ENCODE results near the gene ZFP91. TPM values are rescaled to one million over a fixed set of nuclear protein-coding genes. Genes with fewer than 3 reads are reported as not detected.

The ZFP91 gene
- total and polyA plus RNA-seq, 9 of the 15 experiments (the other 6 are each of a cell fraction or from before 2014, with no cell fraction given), result 17.6 to 58.3 (median 34.0) TPM

DNA sequence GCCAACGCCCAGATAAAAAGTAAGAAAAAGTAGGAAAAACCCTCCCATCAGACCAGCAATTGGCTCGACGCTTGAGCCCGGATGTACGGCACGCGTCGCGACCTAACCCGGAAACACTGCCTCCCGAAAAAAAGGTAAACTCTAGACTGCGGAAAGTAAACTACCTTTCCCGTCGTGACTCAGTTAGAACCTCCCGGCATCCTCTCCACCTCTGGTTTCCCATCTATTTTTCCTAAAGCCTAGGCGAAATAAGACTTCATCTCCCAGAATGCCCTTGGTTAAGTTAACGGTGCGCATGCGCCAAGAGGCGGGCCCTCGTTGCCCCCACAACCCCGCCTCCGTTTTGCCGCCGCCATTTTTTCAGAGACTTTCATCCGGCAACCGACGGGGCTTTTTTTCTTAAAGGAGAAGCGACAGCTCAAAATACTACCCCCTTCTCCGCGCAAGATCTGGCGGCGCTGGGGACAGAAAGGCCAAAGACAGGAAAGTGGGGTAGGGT lies 678 bp upstream of the ZFP91 start (continued):
- TF ChIP-seq ZNF277 (CRISPR knock-in tag; IDR thresholded peaks at IDR 0.05; ENCODE audit: borderline replicate concordance) (no peak), TOE1 (IDR thresholded peaks at IDR 0.05; ENCODE audit: borderline replicate concordance) (peak; percentile 80; the same call in 1 of the 2 replicates), TOE1 (CRISPR knock-in tag; IDR thresholded peaks at IDR 0.05; ENCODE audit: borderline replicate concordance, low read depth) (no peak), FUS (optimal IDR thresholded peaks at IDR 0.05; ENCODE audit: low read depth, low read length) (no peak), SRSF3 (IDR thresholded peaks at IDR 0.05; ENCODE audit: insufficient read depth, low read length) (0 out of 2 replicates have a peak, but pooled peaks have one; percentile 89), ZNF384 (IDR thresholded peaks at IDR 0.05; ENCODE audit: low read depth, low read length) (peak; percentile 90), MYC (IDR thresholded peaks at IDR 0.05; ENCODE audit: low read depth, low read length) (peak; percentile 70), MYC (CRISPR knock-in tag; IDR thresholded peaks at IDR 0.05; ENCODE audit: borderline replicate concordance, low read depth) (no peak), NCOA6 (IDR thresholded peaks at IDR 0.05) (no peak), HLTF (IDR thresholded peaks at IDR 0.05) (no peak), ZNF212 (CRISPR knock-in tag; IDR thresholded peaks at IDR 0.05) (no peak), ARNT (IDR thresholded peaks at IDR 0.05) (0 out of 4 replicates have a peak, but pooled peaks of 1 of the 2 experiments have one; percentile 24), ZNF41 (CRISPR knock-in tag; conservative IDR thresholded peaks at IDR 0.05) (no peak), PHTF2 (CRISPR knock-in tag; IDR thresholded peaks at IDR 0.05) (no peak), SRSF7 (optimal IDR thresholded peaks at IDR 0.05; ENCODE audit: low read depth, low read length) (no peak), NR2C2 (CRISPR knock-in tag; IDR thresholded peaks at IDR 0.05) (peak; percentile 97), NR2C2 (tag; IDR thresholded peaks at IDR 0.05) (peak; percentile 100), ETV5 (CRISPR knock-in tag; IDR thresholded peaks at IDR 0.05; ENCODE audit: low read depth) (no peak; the same call in 1 of the 2 replicates), ZNF274 (IDR thresholded peaks at IDR 0.05; ENCODE audit: borderline replicate concordance, low read depth, low read length) (no peak), ZNF57 (CRISPR knock-in tag; IDR thresholded peaks at IDR 0.05) (no peak)
- TF ChIP-seq, protein P1, sequence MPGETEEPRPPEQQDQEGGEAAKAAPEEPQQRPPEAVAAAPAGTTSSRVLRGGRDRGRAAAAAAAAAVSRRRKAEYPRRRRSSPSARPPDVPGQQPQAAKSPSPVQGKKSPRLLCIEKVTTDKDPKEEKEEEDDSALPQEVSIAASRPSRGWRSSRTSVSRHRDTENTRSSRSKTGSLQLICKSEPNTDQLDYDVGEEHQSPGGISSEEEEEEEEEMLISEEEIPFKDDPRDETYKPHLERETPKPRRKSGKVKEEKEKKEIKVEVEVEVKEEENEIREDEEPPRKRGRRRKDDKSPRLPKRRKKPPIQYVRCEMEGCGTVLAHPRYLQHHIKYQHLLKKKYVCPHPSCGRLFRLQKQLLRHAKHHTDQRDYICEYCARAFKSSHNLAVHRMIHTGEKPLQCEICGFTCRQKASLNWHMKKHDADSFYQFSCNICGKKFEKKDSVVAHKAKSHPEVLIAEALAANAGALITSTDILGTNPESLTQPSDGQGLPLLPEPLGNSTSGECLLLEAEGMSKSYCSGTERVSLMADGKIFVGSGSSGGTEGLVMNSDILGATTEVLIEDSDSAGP (CRISPR knock-in tag; IDR thresholded peaks at IDR 0.05), result peak; percentile 96
- TF ChIP-seq, protein P2, sequence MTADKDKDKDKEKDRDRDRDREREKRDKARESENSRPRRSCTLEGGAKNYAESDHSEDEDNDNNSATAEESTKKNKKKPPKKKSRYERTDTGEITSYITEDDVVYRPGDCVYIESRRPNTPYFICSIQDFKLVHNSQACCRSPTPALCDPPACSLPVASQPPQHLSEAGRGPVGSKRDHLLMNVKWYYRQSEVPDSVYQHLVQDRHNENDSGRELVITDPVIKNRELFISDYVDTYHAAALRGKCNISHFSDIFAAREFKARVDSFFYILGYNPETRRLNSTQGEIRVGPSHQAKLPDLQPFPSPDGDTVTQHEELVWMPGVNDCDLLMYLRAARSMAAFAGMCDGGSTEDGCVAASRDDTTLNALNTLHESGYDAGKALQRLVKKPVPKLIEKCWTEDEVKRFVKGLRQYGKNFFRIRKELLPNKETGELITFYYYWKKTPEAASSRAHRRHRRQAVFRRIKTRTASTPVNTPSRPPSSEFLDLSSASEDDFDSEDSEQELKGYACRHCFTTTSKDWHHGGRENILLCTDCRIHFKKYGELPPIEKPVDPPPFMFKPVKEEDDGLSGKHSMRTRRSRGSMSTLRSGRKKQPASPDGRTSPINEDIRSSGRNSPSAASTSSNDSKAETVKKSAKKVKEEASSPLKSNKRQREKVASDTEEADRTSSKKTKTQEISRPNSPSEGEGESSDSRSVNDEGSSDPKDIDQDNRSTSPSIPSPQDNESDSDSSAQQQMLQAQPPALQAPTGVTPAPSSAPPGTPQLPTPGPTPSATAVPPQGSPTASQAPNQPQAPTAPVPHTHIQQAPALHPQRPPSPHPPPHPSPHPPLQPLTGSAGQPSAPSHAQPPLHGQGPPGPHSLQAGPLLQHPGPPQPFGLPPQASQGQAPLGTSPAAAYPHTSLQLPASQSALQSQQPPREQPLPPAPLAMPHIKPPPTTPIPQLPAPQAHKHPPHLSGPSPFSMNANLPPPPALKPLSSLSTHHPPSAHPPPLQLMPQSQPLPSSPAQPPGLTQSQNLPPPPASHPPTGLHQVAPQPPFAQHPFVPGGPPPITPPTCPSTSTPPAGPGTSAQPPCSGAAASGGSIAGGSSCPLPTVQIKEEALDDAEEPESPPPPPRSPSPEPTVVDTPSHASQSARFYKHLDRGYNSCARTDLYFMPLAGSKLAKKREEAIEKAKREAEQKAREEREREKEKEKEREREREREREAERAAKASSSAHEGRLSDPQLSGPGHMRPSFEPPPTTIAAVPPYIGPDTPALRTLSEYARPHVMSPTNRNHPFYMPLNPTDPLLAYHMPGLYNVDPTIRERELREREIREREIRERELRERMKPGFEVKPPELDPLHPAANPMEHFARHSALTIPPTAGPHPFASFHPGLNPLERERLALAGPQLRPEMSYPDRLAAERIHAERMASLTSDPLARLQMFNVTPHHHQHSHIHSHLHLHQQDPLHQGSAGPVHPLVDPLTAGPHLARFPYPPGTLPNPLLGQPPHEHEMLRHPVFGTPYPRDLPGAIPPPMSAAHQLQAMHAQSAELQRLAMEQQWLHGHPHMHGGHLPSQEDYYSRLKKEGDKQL (CRISPR knock-in tag; IDR thresholded peaks at IDR 0.05; ENCODE audit: borderline replicate concordance), result no peak

All from K562 (cell line).